Measurements from ENCODE around the gene C1orf87. TPM values are rescaled to one million over a fixed set of nuclear protein-coding genes. Genes with fewer than 3 reads are reported as not detected.
A peak's percentile ranks its signal among the peaks of the same experiment; 100 is the strongest.

C1orf87 gene
- total and polyA plus RNA-seq, 5 donors from 2014 or later, result not detected

- H3K9me3 Mint-ChIP-seq, result no peaks in the 10 kb centered on the region
- no peaks in the 10 kb centered on the region for H3K36me3 Mint-ChIP-seq
- H3K4me1 Mint-ChIP-seq, result no peaks in the 10 kb centered on the region
- no peak overlapping the region for H3K4me3 Mint-ChIP-seq
- no peaks in the 10 kb centered on the region for H3K27me3 ChIP-seq (ENCODE audit: control insufficient read depth, insufficient read depth, low read length)
- H3K27me3 Mint-ChIP-seq, result no peaks in the 10 kb centered on the region
- H3K4me1 ChIP-seq (ENCODE audit: control insufficient read depth, insufficient read depth, low read length, poor library complexity, severe bottlenecking), result no peaks in the 10 kb centered on the region
- no peak overlapping the region for H3K27ac ChIP-seq (ENCODE audit: insufficient read depth, low read length, poor library complexity, severe bottlenecking)
- H3K27ac Mint-ChIP-seq, result peak overlapping the region in 1 of 3 donors; percentile 39
- DNase-seq, result no peak
- no peaks in the 10 kb centered on the region for H3K9me3 ChIP-seq (ENCODE audit: control insufficient read depth in 2 of 2, low read length in 2 of 2)
- H3K4me3 ChIP-seq (ENCODE audit: low read depth, low read length), result no peak overlapping the region
- no peak for ATAC-seq (ENCODE audit: low read depth in 2 of 2)
- no peaks in the 10 kb centered on the region for H3K36me3 ChIP-seq (ENCODE audit: control insufficient read depth, insufficient read depth, low read length)
These were observed 36.6 kb downstream of the C1orf87 start for GRCh38 chr1:60036856-60037460.

GRCh38 chr1:60035921-60036320, 37.6 kb downstream of the C1orf87 start:
- no peaks in the 10 kb centered on the region for H3K27me3 ChIP-seq (ENCODE audit: control insufficient read depth, insufficient read depth, low read length)
- Mint-ChIP-seq H3K4me3 (no peak overlapping the region), H3K27me3 (peaks cover 4% of the 10 kb centered on the region), H3K9me3 (no peaks in the 10 kb centered on the region), H3K4me1 (no peaks in the 10 kb centered on the region), H3K36me3 (no peaks in the 10 kb centered on the region), H3K27ac (no peak overlapping the region)
- no peak overlapping the region for H3K27ac ChIP-seq (ENCODE audit: insufficient read depth, low read length, poor library complexity, severe bottlenecking)
- no peak overlapping the region for H3K4me3 ChIP-seq (ENCODE audit: low read depth, low read length)
- H3K36me3 ChIP-seq (ENCODE audit: control insufficient read depth, insufficient read depth, low read length), result no peaks in the 10 kb centered on the region
- DNase-seq (no peak), ATAC-seq (ENCODE audit: low read depth in 2 of 2) (no peak)
- H3K9me3 ChIP-seq (ENCODE audit: control insufficient read depth in 2 of 2, low read length in 2 of 2), result no peaks in the 10 kb centered on the region
- H3K4me1 ChIP-seq (ENCODE audit: control insufficient read depth, insufficient read depth, low read length, poor library complexity, severe bottlenecking), result no peaks in the 10 kb centered on the region

GRCh38 chr1:60034999-60035398, 38.6 kb downstream of the C1orf87 start:
- Mint-ChIP-seq H3K36me3 (no peaks in the 10 kb centered on the region), H3K27me3 (peaks cover 4% of the 10 kb centered on the region), H3K4me3 (no peak overlapping the region), H3K9me3 (peaks cover 0 to 2% (median 0%) of the 10 kb centered on the region in 7 donors), H3K4me1 (no peaks in the 10 kb centered on the region), H3K27ac (no peak overlapping the region)
- no peaks in the 10 kb centered on the region for H3K27me3 ChIP-seq (ENCODE audit: control insufficient read depth, insufficient read depth, low read length)
- no peaks in the 10 kb centered on the region for H3K36me3 ChIP-seq (ENCODE audit: control insufficient read depth, insufficient read depth, low read length)
- H3K9me3 ChIP-seq (ENCODE audit: control insufficient read depth in 2 of 2, low read length in 2 of 2), result no peaks in the 10 kb centered on the region
- ATAC-seq (ENCODE audit: low read depth in 2 of 2) (no peak), DNase-seq (no peak)
- no peak overlapping the region for H3K4me3 ChIP-seq (ENCODE audit: low read depth, low read length)
- H3K4me1 ChIP-seq (ENCODE audit: control insufficient read depth, insufficient read depth, low read length, poor library complexity, severe bottlenecking), result no peaks in the 10 kb centered on the region
- no peak overlapping the region for H3K27ac ChIP-seq (ENCODE audit: insufficient read depth, low read length, poor library complexity, severe bottlenecking)

GRCh38 chr1:60033066-60033465, 40.5 kb downstream of the C1orf87 start:
- ATAC-seq (ENCODE audit: low read depth in 2 of 2) (no peak), DNase-seq (no peak)
- H3K27ac Mint-ChIP-seq, result no peak overlapping the region
- peaks cover 4% of the 10 kb centered on the region for H3K27me3 Mint-ChIP-seq
- Histone ChIP-seq H3K27ac (ENCODE audit: insufficient read depth, low read length, poor library complexity, severe bottlenecking) (no peak overlapping the region), H3K27me3 (ENCODE audit: control insufficient read depth, insufficient read depth, low read length) (no peaks in the 10 kb centered on the region), H3K9me3 (ENCODE audit: control insufficient read depth in 2 of 2, low read length in 2 of 2) (no peaks in the 10 kb centered on the region), H3K36me3 (ENCODE audit: control insufficient read depth, insufficient read depth, low read length) (no peaks in the 10 kb centered on the region), H3K4me1 (ENCODE audit: control insufficient read depth, insufficient read depth, low read length, poor library complexity, severe bottlenecking) (no peaks in the 10 kb centered on the region), H3K4me3 (ENCODE audit: low read depth, low read length) (no peak overlapping the region)
- H3K4me1 Mint-ChIP-seq, result no peaks in the 10 kb centered on the region
- no peak overlapping the region for H3K4me3 Mint-ChIP-seq
- H3K36me3 Mint-ChIP-seq, result no peaks in the 10 kb centered on the region
- H3K9me3 Mint-ChIP-seq, result peaks cover 0 to 2% (median 0%) of the 10 kb centered on the region in 7 donors

- no peaks in the 10 kb centered on the region for H3K36me3 ChIP-seq (ENCODE audit: control insufficient read depth, insufficient read depth, low read length)
These were observed 42.4 kb downstream of the C1orf87 start for GRCh38 chr1:60031146-60031545.

GRCh38 chr1:60025552-60025951, 48.0 kb downstream of the C1orf87 start:
- no peaks in the 10 kb centered on the region for H3K4me1 Mint-ChIP-seq
- H3K27me3 Mint-ChIP-seq, result no peaks in the 10 kb centered on the region
- H3K4me1 ChIP-seq (ENCODE audit: control insufficient read depth, insufficient read depth, low read length, poor library complexity, severe bottlenecking), result no peaks in the 10 kb centered on the region
- no peak overlapping the region for H3K4me3 Mint-ChIP-seq
- peaks cover 0 to 4% (median 0%) of the 10 kb centered on the region in 7 donors for H3K9me3 Mint-ChIP-seq
- H3K27ac ChIP-seq (ENCODE audit: insufficient read depth, low read length, poor library complexity, severe bottlenecking), result no peak overlapping the region
- ATAC-seq (ENCODE audit: low read depth in 2 of 2), result no peak
- H3K27me3 ChIP-seq (ENCODE audit: control insufficient read depth, insufficient read depth, low read length), result no peaks in the 10 kb centered on the region
- no peak for DNase-seq
- no peaks in the 10 kb centered on the region for H3K36me3 Mint-ChIP-seq
- H3K4me3 ChIP-seq (ENCODE audit: low read depth, low read length), result no peak overlapping the region
- H3K36me3 ChIP-seq (ENCODE audit: control insufficient read depth, insufficient read depth, low read length), result no peaks in the 10 kb centered on the region
- H3K27ac Mint-ChIP-seq, result no peak overlapping the region
- no peaks in the 10 kb centered on the region for H3K9me3 ChIP-seq (ENCODE audit: control insufficient read depth in 2 of 2, low read length in 2 of 2)

More at GRCh38 chr1:60031146-60031545, 42.4 kb downstream of the C1orf87 start:
- Mint-ChIP-seq H3K36me3 (no peaks in the 10 kb centered on the region), H3K9me3 (peaks cover 0 to 4% (median 0%) of the 10 kb centered on the region in 7 donors), H3K27ac (no peak overlapping the region), H3K4me1 (no peaks in the 10 kb centered on the region), H3K4me3 (no peak overlapping the region), H3K27me3 (peaks cover 4% of the 10 kb centered on the region)
- ATAC-seq (ENCODE audit: low read depth in 2 of 2) (no peak), DNase-seq (no peak)
- H3K4me3 ChIP-seq (ENCODE audit: low read depth, low read length), result no peak overlapping the region
- no peak overlapping the region for H3K27ac ChIP-seq (ENCODE audit: insufficient read depth, low read length, poor library complexity, severe bottlenecking)
- H3K4me1 ChIP-seq (ENCODE audit: control insufficient read depth, insufficient read depth, low read length, poor library complexity, severe bottlenecking), result no peaks in the 10 kb centered on the region
- no peaks in the 10 kb centered on the region for H3K9me3 ChIP-seq (ENCODE audit: control insufficient read depth in 2 of 2, low read length in 2 of 2)
- H3K27me3 ChIP-seq (ENCODE audit: control insufficient read depth, insufficient read depth, low read length), result no peaks in the 10 kb centered on the region

- H3K4me3 ChIP-seq (ENCODE audit: low read depth, low read length), result no peak overlapping the region
- Mint-ChIP-seq H3K4me1 (no peaks in the 10 kb centered on the region), H3K9me3 (peaks cover 0 to 6% (median 0%) of the 10 kb centered on the region in 7 donors), H3K27me3 (no peaks in the 10 kb centered on the region), H3K36me3 (no peaks in the 10 kb centered on the region), H3K27ac (no peak overlapping the region), H3K4me3 (no peak overlapping the region)
- no peak overlapping the region for H3K27ac ChIP-seq (ENCODE audit: insufficient read depth, low read length, poor library complexity, severe bottlenecking)
- H3K4me1 ChIP-seq (ENCODE audit: control insufficient read depth, insufficient read depth, low read length, poor library complexity, severe bottlenecking), result no peaks in the 10 kb centered on the region
- H3K9me3 ChIP-seq (ENCODE audit: control insufficient read depth in 2 of 2, low read length in 2 of 2), result no peaks in the 10 kb centered on the region
- ATAC-seq (ENCODE audit: low read depth in 2 of 2) (no peak), DNase-seq (no peak)
- no peaks in the 10 kb centered on the region for H3K27me3 ChIP-seq (ENCODE audit: control insufficient read depth, insufficient read depth, low read length)
- no peaks in the 10 kb centered on the region for H3K36me3 ChIP-seq (ENCODE audit: control insufficient read depth, insufficient read depth, low read length)
These were observed 55.9 kb downstream of the C1orf87 start for GRCh38 chr1:60017508-60018205.

- H3K36me3 ChIP-seq (ENCODE audit: control insufficient read depth, insufficient read depth, low read length), result no peaks in the 10 kb centered on the region
- DNase-seq (no peak), ATAC-seq (ENCODE audit: low read depth in 2 of 2) (no peak)
- Mint-ChIP-seq H3K4me3 (no peak overlapping the region), H3K27me3 (peaks cover 4% of the 10 kb centered on the region), H3K36me3 (no peaks in the 10 kb centered on the region), H3K4me1 (no peaks in the 10 kb centered on the region), H3K27ac (no peak overlapping the region), H3K9me3 (peaks cover 0 to 11% (median 0%) of the 10 kb centered on the region in 7 donors)
- H3K27me3 ChIP-seq (ENCODE audit: control insufficient read depth, insufficient read depth, low read length), result no peaks in the 10 kb centered on the region
- H3K27ac ChIP-seq (ENCODE audit: insufficient read depth, low read length, poor library complexity, severe bottlenecking), result no peak overlapping the region
- no peaks in the 10 kb centered on the region for H3K4me1 ChIP-seq (ENCODE audit: control insufficient read depth, insufficient read depth, low read length, poor library complexity, severe bottlenecking)
- no peak overlapping the region for H3K4me3 ChIP-seq (ENCODE audit: low read depth, low read length)
- no peaks in the 10 kb centered on the region for H3K9me3 ChIP-seq (ENCODE audit: control insufficient read depth in 2 of 2, low read length in 2 of 2)
These were observed 62.9 kb downstream of the C1orf87 start for GRCh38 chr1:60010690-60011089.
